Hepatocyte (in vitro differentiated cells): ENCODE results near the gene IKZF4.

Experiments
- EZH2 ChIP-seq: fragments of 200-600 bp; sonication (generic); IDR thresholded peaks from 2 replicates; pipeline ENCODE4 v1.6.1; 2016; ENCODE audit warnings: antibody characterized with exemption, mild to moderate bottlenecking, borderline replicate concordance
- TF ChIP-seq, protein P1 (sequence below): fragments of 200-600 bp; sonication (generic); IDR thresholded peaks from 2 replicates; pipeline ENCODE4 v1.5.1; 2016; ENCODE audit warnings: antibody characterized with exemption, mild to moderate bottlenecking; ENCODE audit not compliant: poor library complexity

DNA sequence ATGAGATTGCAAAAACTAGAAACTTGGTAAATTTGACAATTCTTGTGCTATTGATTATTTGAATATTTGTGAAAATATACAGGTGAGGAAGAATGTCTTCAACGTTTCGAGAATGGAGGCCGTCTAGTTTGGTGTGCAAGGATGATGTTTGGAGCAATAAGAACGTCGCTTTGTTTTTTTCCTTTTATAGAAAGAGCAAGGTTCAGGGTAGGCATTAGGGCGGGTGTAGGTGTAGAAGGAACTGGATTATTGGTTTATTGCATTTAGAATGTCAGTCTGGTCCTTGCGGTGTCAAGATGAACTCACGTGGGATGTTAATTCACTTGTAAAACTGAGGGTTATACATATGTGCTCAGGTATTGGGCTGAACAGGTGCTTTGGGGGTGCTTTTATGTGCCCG is 22.0 kb downstream of the IKZF4 start:
- TF ChIP-seq EZH2: no peak
- TF ChIP-seq, protein P1, sequence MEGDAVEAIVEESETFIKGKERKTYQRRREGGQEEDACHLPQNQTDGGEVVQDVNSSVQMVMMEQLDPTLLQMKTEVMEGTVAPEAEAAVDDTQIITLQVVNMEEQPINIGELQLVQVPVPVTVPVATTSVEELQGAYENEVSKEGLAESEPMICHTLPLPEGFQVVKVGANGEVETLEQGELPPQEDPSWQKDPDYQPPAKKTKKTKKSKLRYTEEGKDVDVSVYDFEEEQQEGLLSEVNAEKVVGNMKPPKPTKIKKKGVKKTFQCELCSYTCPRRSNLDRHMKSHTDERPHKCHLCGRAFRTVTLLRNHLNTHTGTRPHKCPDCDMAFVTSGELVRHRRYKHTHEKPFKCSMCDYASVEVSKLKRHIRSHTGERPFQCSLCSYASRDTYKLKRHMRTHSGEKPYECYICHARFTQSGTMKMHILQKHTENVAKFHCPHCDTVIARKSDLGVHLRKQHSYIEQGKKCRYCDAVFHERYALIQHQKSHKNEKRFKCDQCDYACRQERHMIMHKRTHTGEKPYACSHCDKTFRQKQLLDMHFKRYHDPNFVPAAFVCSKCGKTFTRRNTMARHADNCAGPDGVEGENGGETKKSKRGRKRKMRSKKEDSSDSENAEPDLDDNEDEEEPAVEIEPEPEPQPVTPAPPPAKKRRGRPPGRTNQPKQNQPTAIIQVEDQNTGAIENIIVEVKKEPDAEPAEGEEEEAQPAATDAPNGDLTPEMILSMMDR: no peak
